Choroid plexus epithelial cell (primary cell): ENCODE measurements around the gene CYP27C1.

Experiments
- DNase-seq: peaks from one replicate; pipeline ENCODE4 v3.0.0-alpha.2; 2010; ENCODE audit warnings: low read depth
- H3K4me3 ChIP-seq: 2 replicates; pipeline ENCODE4 v1.5.1; 2011; ENCODE audit warnings: low read depth, mild to moderate bottlenecking, control low read depth, low read length, moderate library complexity
- CTCF ChIP-seq: conservative IDR thresholded peaks from 2 replicates; pipeline ENCODE4 v1.5.1; 2011; ENCODE audit warnings: low read depth, mild to moderate bottlenecking, control low read depth, inconsistent platforms, low read length, moderate library complexity

The CYP27C1 gene

GRCh38 chr2:127138281-127138680 is 81.8 kb downstream of the CYP27C1 start:
- no peak for DNase-seq
- no peak overlapping the region for H3K4me3 ChIP-seq
- no peak for TF ChIP-seq CTCF

GRCh38 chr2:127137741-127138140 is 82.4 kb downstream of the CYP27C1 start:
- TF ChIP-seq CTCF, result no peak
- H3K4me3 ChIP-seq, result no peak overlapping the region
- DNase-seq, result no peak

DNA sequence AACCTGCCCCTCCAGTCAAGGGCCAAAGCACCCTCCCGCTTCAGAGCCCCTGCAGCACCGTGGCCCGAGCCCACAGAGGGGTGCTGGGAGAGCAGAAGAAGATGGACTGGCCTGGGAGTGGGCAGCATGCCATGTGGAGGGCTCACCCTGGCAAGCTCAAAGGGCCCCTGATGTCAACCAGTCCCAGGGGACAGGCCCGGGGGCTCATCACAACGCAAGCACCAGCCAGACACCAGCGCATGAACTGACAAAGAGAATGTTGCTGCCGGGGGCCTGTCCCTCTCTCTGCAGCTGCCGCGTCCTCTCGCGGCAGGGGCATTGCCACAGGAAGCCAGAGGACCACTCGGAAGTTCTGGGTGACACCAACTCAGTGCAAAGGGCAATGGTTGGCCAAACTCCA is 82.9 kb downstream of the CYP27C1 start:
- H3K4me3 ChIP-seq, result no peak overlapping the region
- TF ChIP-seq CTCF, result no peak
- DNase-seq, result no peak

- TF ChIP-seq CTCF, result no peak
- DNase-seq, result no peak
- no peak overlapping the region for H3K4me3 ChIP-seq
Observed at GRCh38 chr2:127134833-127135830, 85.0 kb downstream of the CYP27C1 start.

GRCh38 chr2:127134235-127134634 is 85.9 kb downstream of the CYP27C1 start:
- no peak overlapping the region for H3K4me3 ChIP-seq
- no peak for TF ChIP-seq CTCF
- DNase-seq, result no peak
